Activated naive CD8-positive, alpha-beta T cell treated with anti-CD3 and anti-CD28 coated beads, Interleukin-2, amount 10 ng/mL, durations not matched to agents 7 days and 5 days (primary cell): ENCODE measurements around the gene CD300H. TPM values are rescaled to one million over a fixed set of nuclear protein-coding genes. Genes with fewer than 3 reads are reported as not detected.
"Not testable (repeated sequence)": the region's sequence is repeated elsewhere in the genome, so short reads cannot be mapped to it uniquely, and the experiment has no call there.

ENCODE experiments used
- ATAC-seq: fragments of 150-1000 bp; cut with Tn5 transposase; one replicate; pipeline ENCODE4 v1.10.0; 2021; ENCODE audit warnings: low read depth, moderate library complexity
- POLR2A ChIA-PET: fragments of 350-600 bp; sonication (Branson Sonifier 250); formaldehyde crosslinking; loops from one replicate; lab custom pipeline; 2021; ENCODE audit warnings: antibody characterized with exemption; lab: Charles Lee
- DNase-seq: peaks from one replicate; pipeline ENCODE4 v3.0.0; 2021
- H3K27ac Mint-ChIP-seq: one replicate; pipeline ENCODE4 v1.8.0; 2022; ENCODE audit warnings: mild to moderate bottlenecking, mixed read lengths
- H3K27me3 Mint-ChIP-seq: one replicate; pipeline ENCODE4 v1.8.0; 2022; ENCODE audit warnings: mild to moderate bottlenecking, moderate library complexity, mixed read lengths
- H3K36me3 Mint-ChIP-seq: one replicate; pipeline ENCODE4 v1.8.0; 2021; ENCODE audit warnings: mild to moderate bottlenecking, mixed read lengths
- H3K4me1 Mint-ChIP-seq: one replicate; pipeline ENCODE4 v1.8.0; 2021; ENCODE audit warnings: mixed read lengths
- H3K4me3 Mint-ChIP-seq: one replicate; pipeline ENCODE4 v1.8.0; 2022; ENCODE audit warnings: mild to moderate bottlenecking, moderate library complexity, mixed read lengths
- H3K9me3 Mint-ChIP-seq: one replicate; pipeline ENCODE4 v1.8.0; 2021; ENCODE audit warnings: mixed read lengths
- total RNA-seq, 2 experiments: library from RNA; stranded (reverse); gene quantifications; one replicate each; pipeline ENCODE4 v1.2.3, GENCODE V29; 2021

The CD300H gene
- total RNA-seq, 2 experiments from 2014 or later, result not detected

DNA sequence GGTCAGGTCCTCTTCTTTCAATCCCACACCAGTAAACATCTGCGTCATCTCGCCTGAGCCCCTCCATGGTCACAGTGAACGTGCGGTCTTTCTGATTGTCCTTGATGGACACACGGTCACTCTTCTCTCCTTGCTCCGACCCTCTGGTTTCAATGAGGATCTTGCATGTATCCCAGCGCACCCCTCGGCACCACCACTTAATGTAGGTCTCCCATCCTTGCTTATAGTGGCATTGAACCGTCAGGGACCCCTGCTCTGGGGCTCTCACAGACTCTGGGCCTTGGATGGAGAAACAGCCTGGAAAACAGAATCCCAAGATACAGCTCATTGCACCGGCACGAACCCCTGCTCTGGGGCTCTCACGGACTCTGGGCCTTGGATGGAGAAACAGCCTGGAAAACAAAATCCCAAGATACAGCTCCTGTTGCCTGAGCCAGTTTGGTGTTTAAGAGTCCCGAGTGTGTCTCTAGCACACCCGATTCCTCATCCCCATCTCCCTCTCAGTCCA is 41.5 kb downstream of the CD300H start:
- POLR2A ChIA-PET, result interaction anchor here (1.1 kb wide), 1 partner anchor 229 kb away, joined by 3 read pairs; no protein-coding TSS in a partner anchor
- Mint-ChIP-seq H3K36me3 (peaks cover 5% of the 10 kb centered on the region), H3K27me3 (peaks cover 26% of the 10 kb centered on the region), H3K9me3 (peaks cover 7% of the 10 kb centered on the region), H3K4me1 (peaks cover 7% of the 10 kb centered on the region), H3K27ac (no peak overlapping the region), H3K4me3 (no peak overlapping the region)
- ATAC-seq, result no peak
- no peak for DNase-seq

DNA sequence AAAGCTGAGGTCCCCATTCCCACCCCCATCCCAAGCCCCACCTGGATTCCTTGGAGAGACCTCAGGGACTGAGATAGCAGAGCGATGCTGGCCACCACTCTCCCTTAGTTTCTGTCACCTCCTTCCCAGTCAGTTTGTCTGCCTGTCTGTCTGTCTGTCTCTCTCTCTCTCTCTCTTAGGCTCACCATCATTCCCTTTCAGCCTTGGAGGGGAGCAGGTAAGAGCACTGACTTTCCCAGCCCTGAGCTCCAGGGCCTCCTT is 41.9 kb downstream of the CD300H start:
- no peak overlapping the region for H3K4me3 Mint-ChIP-seq
- DNase-seq, result no peak
- peaks cover 8% of the 10 kb centered on the region for H3K9me3 Mint-ChIP-seq
- peaks cover 25% of the 10 kb centered on the region for H3K27me3 Mint-ChIP-seq
- ATAC-seq, result no peak
- H3K36me3 Mint-ChIP-seq, result peaks cover 6% of the 10 kb centered on the region
- H3K27ac Mint-ChIP-seq, result no peak overlapping the region
- POLR2A ChIA-PET, result interaction anchor here (1.1 kb wide), 1 partner anchor 229 kb away, joined by 3 read pairs; no protein-coding TSS in a partner anchor
- peaks cover 8% of the 10 kb centered on the region for H3K4me1 Mint-ChIP-seq

DNA sequence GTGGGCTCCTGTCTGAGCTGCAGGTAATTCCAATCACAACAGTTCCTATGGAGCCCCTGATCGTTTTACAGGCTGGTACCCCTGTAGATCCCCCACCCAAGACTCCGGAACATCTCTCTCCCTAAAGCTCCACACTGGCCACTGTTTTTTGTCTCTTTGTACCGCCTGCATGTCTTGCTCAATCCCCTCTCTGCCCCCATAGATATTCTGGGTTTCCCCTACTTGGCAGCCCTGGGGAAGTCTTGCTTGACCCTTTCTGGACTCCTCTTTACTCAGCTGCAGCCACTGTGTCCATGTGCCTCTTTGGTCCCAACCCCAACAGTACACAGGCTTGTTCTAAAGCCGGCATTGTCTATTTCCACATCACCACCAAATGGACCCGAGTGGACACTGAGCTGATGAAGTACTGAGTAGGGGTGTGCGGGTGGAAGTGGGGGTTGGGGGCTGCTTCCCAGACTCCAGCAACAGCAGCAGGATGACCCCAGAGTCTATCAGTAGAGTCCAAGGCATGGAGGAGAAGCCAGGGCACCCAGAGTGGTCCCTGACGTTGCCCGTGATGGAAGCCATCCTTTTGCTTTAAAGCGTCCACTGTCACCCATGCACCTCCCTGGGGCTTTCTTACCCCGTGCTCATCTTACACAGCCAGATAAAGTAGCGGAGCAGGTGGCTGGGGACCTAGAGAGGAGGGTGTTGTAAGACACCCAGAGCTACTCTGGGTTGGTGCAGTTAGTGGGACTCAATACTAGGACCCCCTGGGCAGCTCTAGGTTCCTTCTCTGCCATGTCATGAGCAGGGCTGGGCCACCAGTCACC is 42.5 kb downstream of the CD300H start:
- DNase-seq, result no peak
- POLR2A ChIA-PET, result no interaction called here
- Mint-ChIP-seq H3K27me3 (peaks cover 22% of the 10 kb centered on the region), H3K36me3 (peaks cover 6% of the 10 kb centered on the region), H3K9me3 (peaks cover 8% of the 10 kb centered on the region), H3K4me3 (no peak overlapping the region), H3K27ac (no peak overlapping the region), H3K4me1 (peaks cover 11% of the 10 kb centered on the region)
- ATAC-seq, result no peak

DNA sequence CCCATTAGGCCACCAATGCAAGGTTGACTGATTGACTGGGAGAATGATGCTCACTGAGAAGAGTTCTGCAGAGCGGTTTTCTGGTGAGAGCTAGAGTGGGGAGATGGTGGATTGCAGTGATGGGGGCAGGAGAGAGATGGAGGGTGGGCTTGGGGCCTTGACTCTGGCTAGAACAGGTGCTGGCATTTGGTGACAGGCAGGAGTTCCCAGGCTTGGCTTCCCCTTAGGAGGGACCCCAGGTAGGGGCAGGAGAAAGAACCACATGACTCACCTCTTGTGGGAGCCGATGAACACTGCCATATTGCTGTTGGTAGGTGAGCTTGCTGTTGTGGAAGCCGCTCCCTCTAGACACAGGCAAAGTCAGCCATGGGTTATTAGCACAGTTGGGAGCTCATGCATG is 44.0 kb downstream of the CD300H start:
- no peak for DNase-seq
- POLR2A ChIA-PET, result no interaction called here
- peaks cover 6% of the 10 kb centered on the region for H3K36me3 Mint-ChIP-seq
- no peak overlapping the region for H3K4me3 Mint-ChIP-seq
- no peak for ATAC-seq
- no peak overlapping the region for H3K27ac Mint-ChIP-seq
- H3K9me3 Mint-ChIP-seq, result peaks cover 16% of the 10 kb centered on the region
- peaks cover 11% of the 10 kb centered on the region for H3K4me1 Mint-ChIP-seq
- peaks cover 16% of the 10 kb centered on the region for H3K27me3 Mint-ChIP-seq

DNA sequence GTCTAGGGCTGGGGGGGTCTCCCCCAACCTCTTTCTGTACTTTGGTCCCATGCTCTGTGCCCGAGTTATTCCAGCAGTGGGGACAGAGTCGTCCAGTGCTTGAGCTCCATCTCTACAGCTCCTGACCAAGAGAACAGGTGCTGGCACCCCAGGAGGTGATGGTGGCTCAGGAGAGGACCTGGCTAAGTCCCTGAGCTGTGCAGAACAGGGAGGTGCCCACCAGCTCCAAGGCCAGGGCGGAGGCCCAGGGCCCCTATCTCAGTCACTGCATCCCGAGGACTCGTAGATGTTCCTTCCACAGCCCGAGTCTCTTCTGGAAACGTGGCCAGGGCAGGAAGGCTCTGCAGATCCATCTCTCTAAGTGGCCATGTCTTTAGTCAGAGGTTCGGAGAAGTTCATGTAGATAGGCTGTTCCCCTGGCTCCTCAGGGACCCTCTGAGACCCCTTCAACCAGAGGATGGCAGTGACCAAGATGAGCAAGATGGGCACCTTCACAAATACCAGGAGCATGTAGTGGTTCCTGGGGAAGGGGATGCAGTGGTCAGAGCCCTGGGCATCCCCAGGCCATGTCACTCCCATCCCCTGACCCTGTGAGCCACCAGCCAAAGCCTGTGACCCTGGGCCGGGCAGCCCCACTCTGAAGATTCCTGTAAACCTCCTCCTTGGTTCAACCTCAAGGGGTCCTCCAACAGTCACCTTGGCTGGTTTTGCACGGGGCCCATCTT is 44.8 kb downstream of the CD300H start:
- Mint-ChIP-seq H3K36me3 (peaks cover 6% of the 10 kb centered on the region), H3K4me1 (peaks cover 11% of the 10 kb centered on the region), H3K27me3 (peaks cover 19% of the 10 kb centered on the region), H3K27ac (no peak overlapping the region), H3K9me3 (peaks cover 21% of the 10 kb centered on the region), H3K4me3 (no peak overlapping the region)
- POLR2A ChIA-PET, result no interaction called here
- no peak for DNase-seq
- no peak for ATAC-seq

DNA sequence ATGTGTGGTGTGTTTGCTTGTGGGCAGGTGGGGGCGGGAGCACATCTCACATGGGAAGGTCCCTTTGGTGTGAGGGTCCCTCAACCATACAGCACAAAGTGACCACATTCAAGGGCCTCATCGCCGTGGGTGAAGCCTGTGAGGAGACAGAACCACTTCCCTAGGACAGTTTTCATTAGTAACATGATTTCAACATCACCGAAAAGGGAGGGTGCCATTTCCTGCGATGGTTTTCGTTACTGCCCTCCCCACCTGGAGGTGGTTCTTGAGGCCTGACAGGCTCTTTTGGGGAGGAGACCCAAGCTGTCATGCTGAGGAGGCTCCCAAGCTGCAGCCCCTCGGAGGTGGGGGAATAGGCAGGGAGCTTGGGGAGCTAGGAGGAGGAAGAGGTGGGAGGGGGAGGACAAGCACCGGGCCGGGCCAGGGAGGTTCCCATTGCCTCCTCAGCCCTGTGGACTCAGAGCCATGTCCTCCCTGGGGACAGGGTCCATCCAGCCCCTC is 45.6 kb downstream of the CD300H start:
- H3K9me3 Mint-ChIP-seq, result peaks cover 21% of the 10 kb centered on the region
- DNase-seq, result no peak

DNA sequence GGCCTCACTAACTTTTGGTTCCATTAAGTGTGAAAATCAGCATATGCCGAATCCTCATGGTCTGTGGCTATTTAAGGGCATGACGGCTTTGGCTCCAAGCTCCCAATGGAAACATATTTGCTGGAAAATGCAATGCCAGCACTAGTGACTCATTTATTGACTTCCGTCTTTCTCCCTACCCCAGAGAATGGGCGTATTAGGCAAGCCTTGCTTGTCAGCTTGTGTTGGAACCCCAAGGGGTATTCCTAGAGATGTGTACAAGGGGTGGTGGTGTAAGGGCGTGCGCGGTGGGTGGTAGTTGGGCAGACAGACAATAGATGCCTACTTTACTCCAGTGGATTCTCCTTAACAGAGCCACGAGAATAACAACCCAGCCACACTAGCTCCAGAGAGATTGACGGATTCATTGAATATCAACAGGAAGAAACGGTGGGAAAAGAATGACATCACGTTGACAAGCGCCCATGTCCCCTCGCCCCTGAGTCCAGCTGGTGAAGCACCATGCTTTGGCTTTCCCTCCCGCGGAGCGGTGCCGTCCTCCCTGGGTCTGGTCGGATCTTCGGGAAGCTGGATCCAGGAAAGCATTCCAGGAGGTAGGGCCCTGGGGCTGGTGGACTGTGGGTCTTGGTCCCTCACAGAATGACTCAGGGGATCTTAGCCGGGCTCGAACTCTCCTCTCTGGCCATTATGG is 46.4 kb downstream of the CD300H start:
- ATAC-seq (no peak), DNase-seq (no peak)
- peaks cover 6% of the 10 kb centered on the region for H3K36me3 Mint-ChIP-seq
- peaks cover 18% of the 10 kb centered on the region for H3K27me3 Mint-ChIP-seq
- POLR2A ChIA-PET, result interaction anchor here (0.6 kb wide), 1 partner anchor 20 kb away, joined by 3 read pairs; no protein-coding TSS in a partner anchor
- H3K4me3 Mint-ChIP-seq, result no peak overlapping the region
- peaks cover 11% of the 10 kb centered on the region for H3K4me1 Mint-ChIP-seq
- H3K9me3 Mint-ChIP-seq, result peaks cover 21% of the 10 kb centered on the region
- H3K27ac Mint-ChIP-seq, result no peak overlapping the region

More for the DNA sequence above, 45.6 kb downstream of the CD300H start:
- ATAC-seq, result no peak
- H3K36me3 Mint-ChIP-seq, result peaks cover 6% of the 10 kb centered on the region
- H3K4me3 Mint-ChIP-seq, result no peak overlapping the region
- H3K4me1 Mint-ChIP-seq, result peaks cover 11% of the 10 kb centered on the region
- POLR2A ChIA-PET, result no interaction called here
- no peak overlapping the region for H3K27ac Mint-ChIP-seq
- H3K27me3 Mint-ChIP-seq, result peaks cover 18% of the 10 kb centered on the region

DNA sequence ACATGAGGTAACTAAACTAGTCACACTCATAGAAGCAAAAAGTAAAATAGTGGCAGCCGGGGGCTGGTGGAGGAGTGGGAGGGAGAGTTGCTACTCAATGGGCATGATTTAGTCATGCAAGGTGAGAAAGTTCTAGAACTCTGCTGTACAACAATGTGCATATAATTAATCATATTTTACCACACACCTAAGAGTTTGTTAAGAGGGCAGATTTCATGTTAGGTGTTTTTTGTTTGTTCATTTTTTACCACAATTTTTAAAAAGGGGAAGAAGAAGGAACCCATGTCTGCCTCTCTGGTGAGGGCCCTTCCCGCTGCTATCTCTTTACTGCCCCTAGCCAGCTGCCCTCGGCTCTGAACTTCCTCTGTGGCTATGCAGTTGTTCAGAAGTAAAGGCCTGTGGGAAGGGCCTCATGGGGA is 47.3 kb downstream of the CD300H start:
- Mint-ChIP-seq H3K27ac (no peak overlapping the region), H3K36me3 (peaks cover 6% of the 10 kb centered on the region), H3K4me3 (no peak overlapping the region), H3K27me3 (peaks cover 18% of the 10 kb centered on the region), H3K4me1 (peaks cover 13% of the 10 kb centered on the region), H3K9me3 (peaks cover 23% of the 10 kb centered on the region)
- no peak for DNase-seq
- POLR2A ChIA-PET, result no interaction called here
- no peak for ATAC-seq

DNA sequence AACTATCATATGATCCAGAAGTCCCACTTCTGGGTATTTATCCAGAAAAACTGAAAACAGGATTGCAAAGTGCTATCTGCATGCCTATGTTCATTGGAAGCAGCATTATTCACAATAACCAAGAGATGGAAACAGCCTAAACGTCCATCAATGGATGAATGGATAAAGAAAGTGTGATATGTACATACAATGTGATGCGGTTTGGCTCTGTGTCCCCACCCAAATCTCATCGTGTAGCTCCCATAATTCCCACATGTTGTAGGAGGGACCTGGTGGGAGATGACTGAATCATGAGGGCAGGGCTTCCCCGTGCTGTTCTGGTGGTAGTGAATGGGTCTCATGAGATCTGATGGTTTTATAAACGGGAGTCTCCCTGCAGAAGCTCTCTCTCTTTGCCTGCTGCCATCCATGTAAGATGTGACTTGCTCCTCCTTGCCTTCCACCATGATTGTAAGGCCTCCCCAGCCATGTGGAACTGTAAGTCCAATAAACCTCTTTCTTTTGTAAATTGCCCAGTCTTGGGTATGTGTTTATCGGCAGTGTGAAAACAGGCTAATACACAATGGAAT is 48.8 kb downstream of the CD300H start:
- DNase-seq, ATAC-seq, POLR2A ChIA-PET, H3K27ac Mint-ChIP-seq, H3K4me3 Mint-ChIP-seq: not testable (repeated sequence)
- peaks cover 24% of the 10 kb centered on the region for H3K4me1 Mint-ChIP-seq
- H3K36me3 Mint-ChIP-seq, result peaks cover 17% of the 10 kb centered on the region
- H3K9me3 Mint-ChIP-seq, result peaks cover 36% of the 10 kb centered on the region
- peaks cover 25% of the 10 kb centered on the region for H3K27me3 Mint-ChIP-seq

DNA sequence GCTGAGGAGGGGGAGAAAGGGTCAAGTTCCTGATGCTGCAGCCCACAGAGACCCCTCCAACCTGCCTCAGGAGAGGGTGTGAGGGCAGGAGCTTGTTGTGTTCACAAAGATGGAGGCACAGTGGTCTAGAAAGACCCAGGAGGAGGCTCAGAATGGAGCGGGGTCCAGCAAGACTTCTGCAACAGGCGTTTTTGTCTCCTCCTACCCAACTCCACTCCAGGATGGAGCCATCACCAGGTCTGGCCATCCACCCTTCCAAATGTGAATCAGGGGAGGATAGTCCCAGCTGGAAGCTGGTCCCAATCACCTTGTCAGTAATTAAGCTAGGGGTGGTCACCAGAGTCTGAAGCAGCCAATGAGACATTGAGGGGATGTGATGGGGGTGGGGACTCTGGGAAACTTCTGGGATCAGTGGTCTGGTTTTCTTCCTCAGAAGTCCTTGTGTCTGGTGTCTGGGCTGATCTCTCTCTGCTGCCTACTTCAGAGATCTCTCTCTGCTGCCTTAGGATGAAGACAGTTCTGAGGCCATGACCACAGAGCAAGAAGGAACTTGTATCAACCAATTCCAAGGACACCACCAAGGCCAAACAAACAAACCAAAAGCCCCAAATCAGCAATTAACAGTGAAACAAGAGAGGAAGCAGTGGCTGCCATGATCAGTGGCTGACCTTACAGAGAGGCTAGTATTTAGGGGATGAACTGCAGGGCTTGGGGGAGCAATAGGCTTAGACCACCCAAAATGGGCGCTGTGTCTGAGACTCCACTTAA is 50.6 kb downstream of the CD300H start:
- Mint-ChIP-seq H3K27ac (no peak overlapping the region), H3K4me1 (peaks cover 22% of the 10 kb centered on the region), H3K4me3 (no peak overlapping the region), H3K36me3 (peaks cover 14% of the 10 kb centered on the region), H3K9me3 (peaks cover 32% of the 10 kb centered on the region), H3K27me3 (peaks cover 26% of the 10 kb centered on the region)
- DNase-seq, result no peak
- POLR2A ChIA-PET, result no interaction called here
- ATAC-seq, result no peak

DNA sequence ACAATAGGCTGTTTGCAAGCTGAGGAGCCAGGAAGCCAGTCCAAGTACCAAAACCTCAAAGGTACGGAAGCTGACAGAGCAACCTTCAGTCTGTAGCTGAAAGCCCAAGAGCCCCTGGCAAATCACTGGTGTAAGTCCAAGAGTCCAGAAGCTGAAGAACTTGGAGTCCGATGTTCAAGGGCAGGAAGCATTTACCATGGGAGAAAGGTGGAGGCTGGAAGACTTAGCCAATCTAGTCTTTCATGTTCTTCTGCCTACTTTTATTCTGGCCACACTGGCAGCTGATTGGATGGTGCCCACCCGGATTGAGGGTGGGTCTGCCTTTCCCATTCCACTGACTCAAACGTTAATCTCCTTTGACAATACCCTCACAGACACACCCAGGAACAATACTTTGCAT is 51.4 kb downstream of the CD300H start:
- peaks cover 18% of the 10 kb centered on the region for H3K4me1 Mint-ChIP-seq
- H3K36me3 Mint-ChIP-seq, result peaks cover 15% of the 10 kb centered on the region
- H3K27ac Mint-ChIP-seq, result no peak overlapping the region
- H3K27me3 Mint-ChIP-seq, result peaks cover 30% of the 10 kb centered on the region
- no peak for ATAC-seq
- peaks cover 30% of the 10 kb centered on the region for H3K9me3 Mint-ChIP-seq
- no peak overlapping the region for H3K4me3 Mint-ChIP-seq
- POLR2A ChIA-PET, result no interaction called here
- no peak for DNase-seq

DNA sequence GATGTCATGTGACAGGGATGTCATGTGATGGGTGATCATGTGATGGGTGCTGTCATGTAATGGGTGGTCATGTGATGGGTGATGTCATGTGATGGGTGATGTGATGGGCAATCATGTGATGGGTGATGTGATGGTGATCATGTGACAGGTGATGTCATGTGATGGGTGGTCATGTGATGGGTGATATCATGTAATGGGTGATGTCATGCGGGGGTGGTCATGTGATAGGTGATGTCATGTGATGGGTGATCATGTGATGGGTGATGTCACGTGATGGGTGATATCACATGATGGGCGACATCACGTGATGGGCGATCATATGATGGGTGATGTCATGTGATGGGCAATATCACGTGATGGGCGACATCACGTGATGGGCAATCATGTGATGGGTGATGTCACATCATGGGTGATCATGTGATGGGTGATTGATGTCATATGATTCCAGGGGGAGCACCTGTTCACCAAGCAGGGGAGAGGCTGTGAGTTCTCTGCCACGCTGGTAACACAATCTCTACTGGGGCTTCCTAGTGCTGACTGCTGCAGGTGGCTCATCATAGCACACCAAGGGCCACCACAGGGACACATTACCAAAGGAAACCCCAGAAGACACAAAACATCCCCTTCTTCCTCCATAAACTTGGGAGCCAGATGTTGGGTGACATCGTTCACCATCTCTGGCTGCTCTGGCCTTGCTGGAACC is 52.5 kb downstream of the CD300H start:
- H3K4me1 Mint-ChIP-seq, result peaks cover 13% of the 10 kb centered on the region
- H3K27ac Mint-ChIP-seq, result peak overlapping the region; percentile 89
- H3K27me3 Mint-ChIP-seq, result peaks cover 34% of the 10 kb centered on the region
- DNase-seq, result peak; percentile 59
- no peak for ATAC-seq
- H3K9me3 Mint-ChIP-seq, result peaks cover 28% of the 10 kb centered on the region
- H3K36me3 Mint-ChIP-seq, result peaks cover 13% of the 10 kb centered on the region
- H3K4me3 Mint-ChIP-seq, result peak overlapping the region; percentile 63
- POLR2A ChIA-PET, result no interaction called here
